Measurements from ENCODE around the gene LYPD5.

GRCh38 chr19:43797118-43797517 is 5.1 kb downstream of the LYPD5 start:
- TF ChIP-seq CTCF (IDR thresholded peaks at IDR 0.05) = no peak
- TF ChIP-seq ATF1 (CRISPR knock-in tag; IDR thresholded peaks at IDR 0.05) = no peak

Data from WTC11 (cell line).